ENCODE measurements around the gene GBP1. TPM values are rescaled to one million over a fixed set of nuclear protein-coding genes. Genes with fewer than 3 reads are reported as not detected.

GBP1 gene
- polyA plus RNA-seq, 1 experiment: 55.3 TPM

DNA sequence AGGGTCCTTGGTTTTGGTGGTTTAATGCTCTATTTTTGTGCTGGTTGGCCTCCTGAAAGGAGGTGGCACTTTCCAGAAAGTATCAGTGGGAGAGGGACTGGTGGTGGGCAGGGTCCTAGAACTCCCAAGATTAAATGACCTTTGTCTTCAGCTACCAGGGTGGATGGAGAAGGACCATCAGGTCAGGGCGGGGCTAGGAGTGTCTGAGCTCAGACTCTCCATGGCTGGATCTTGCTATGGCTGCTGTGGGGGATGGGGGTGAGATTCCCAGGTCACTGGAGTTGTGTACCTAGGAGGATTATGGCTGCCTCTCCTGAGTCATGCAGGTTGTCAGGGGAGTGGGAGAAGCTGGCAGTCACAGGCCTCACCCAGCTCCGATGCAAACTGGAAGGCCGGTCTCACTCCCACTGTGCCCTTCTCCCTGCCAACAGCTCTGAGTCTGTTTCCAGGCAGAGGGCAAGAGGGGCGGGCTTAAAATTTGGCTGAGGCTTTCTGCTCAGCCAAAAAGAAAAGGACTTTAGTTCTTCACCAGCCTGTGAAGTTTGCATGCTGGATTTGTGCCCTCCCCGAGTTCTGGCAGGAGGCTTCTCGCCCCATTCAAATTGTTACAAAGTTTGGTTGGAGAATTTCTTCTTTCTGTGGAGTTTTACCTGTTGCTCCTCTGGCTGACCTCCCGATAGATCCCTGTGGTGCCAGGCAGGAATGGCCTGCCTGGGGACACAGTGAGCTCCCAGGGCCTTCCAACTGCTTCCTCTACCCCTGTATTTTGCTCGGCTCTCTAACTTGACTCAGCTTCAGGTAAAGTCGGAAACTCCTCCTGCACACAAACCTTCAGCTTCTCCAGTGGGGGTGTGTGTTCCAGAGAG is 59.5 kb downstream of the GBP1 start:
- ChIA-PET CTCF (interaction anchor here (1.0 kb wide), 1 partner anchor 163 kb away, joined by 3 read pairs; no protein-coding TSS in a partner anchor), POLR2A (no interaction called here)
- Histone ChIP-seq H3K27me3 (ENCODE audit: control insufficient read depth, insufficient read depth, low read length) (no peaks in the 10 kb centered on the region), H3K36me3 (ENCODE audit: control insufficient read depth, insufficient read depth, low read length) (peaks cover 6% of the 10 kb centered on the region), H3K4me3 (ENCODE audit: low read depth, low read length) (no peak overlapping the region)
- DNase-seq (ENCODE audit: low read depth): no peak
- TF ChIP-seq, protein P1, sequence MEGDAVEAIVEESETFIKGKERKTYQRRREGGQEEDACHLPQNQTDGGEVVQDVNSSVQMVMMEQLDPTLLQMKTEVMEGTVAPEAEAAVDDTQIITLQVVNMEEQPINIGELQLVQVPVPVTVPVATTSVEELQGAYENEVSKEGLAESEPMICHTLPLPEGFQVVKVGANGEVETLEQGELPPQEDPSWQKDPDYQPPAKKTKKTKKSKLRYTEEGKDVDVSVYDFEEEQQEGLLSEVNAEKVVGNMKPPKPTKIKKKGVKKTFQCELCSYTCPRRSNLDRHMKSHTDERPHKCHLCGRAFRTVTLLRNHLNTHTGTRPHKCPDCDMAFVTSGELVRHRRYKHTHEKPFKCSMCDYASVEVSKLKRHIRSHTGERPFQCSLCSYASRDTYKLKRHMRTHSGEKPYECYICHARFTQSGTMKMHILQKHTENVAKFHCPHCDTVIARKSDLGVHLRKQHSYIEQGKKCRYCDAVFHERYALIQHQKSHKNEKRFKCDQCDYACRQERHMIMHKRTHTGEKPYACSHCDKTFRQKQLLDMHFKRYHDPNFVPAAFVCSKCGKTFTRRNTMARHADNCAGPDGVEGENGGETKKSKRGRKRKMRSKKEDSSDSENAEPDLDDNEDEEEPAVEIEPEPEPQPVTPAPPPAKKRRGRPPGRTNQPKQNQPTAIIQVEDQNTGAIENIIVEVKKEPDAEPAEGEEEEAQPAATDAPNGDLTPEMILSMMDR (IDR thresholded peaks at IDR 0.05; ENCODE audit: insufficient read depth, low read depth, low read length): no peak

Small RNA genes within 50 kb of the gene (small RNA-seq; reads per million reads assigned to genes)
- gene RF00019 (ENCODE audit: insufficient read length, low read depth, low replicate concordance): not detected

Other genes with a start within 250 kb of the GBP1 start
- 22.4 and 39.4 TPM in 2 replicates for gene GTF2B, start 173.6 kb downstream of the GBP1 start, polyA plus RNA-seq (2011; rRNA removed)
- 13.4 and 30.8 TPM in 2 replicates for gene KYAT3, start 72.6 kb downstream of the GBP1 start, polyA plus RNA-seq (2011; rRNA removed)
- 3.2 and 4.3 TPM in 2 replicates for gene RBMXL1, start 72.6 kb downstream of the GBP1 start, polyA plus RNA-seq (2011; rRNA removed)
- 55.4 and 81.0 TPM in 2 replicates for gene GBP3, start 42.3 kb downstream of the GBP1 start, polyA plus RNA-seq (2011; rRNA removed)
- gene GBP2, start 60.9 kb upstream of the GBP1 start, polyA plus RNA-seq (2011; rRNA removed): 7.5 and 7.8 TPM in 2 replicates
- not detected in 2 replicates for gene GBP7, start 110.8 kb upstream of the GBP1 start, polyA plus RNA-seq (2011; rRNA removed)
- gene GBP4, start 133.7 kb upstream of the GBP1 start, polyA plus RNA-seq (2011; rRNA removed): 1.2 and 1.4 TPM in 2 replicates
- not detected in 2 replicates for gene GBP5, start 207.7 kb upstream of the GBP1 start, polyA plus RNA-seq (2011; rRNA removed)

All from BJ (cell line).